RWPE2 (cell line): Measurements from ENCODE around the gene NXPE1.

Experiments used
- ATAC-seq: fragments of 200-7000 bp; cut with Tn5 transposase; 3 replicates; pipeline ENCODE4 v1.9.1; 2021; ENCODE audit warnings: low read depth
- DNase-seq: peaks from one replicate; pipeline ENCODE4 v3.0.0-alpha.2; 2020; ENCODE audit warnings: low spot score
- H3K27ac ChIP-seq: fragments of 450-650 bp; 2 replicates; pipeline ENCODE4 v1.5.1; 2017; ENCODE audit warnings: mild to moderate bottlenecking; ENCODE audit not compliant: poor library complexity, severe bottlenecking
- H3K27me3 ChIP-seq: fragments of 250-450 bp; sonication (Bioruptor Pico); 2 replicates; pipeline ENCODE4 v1.5.1; 2021; ENCODE audit warnings: mild to moderate bottlenecking, moderate library complexity; ENCODE audit not compliant: insufficient read depth, poor library complexity, severe bottlenecking
- H3K36me3 ChIP-seq: fragments of 250-450 bp; sonication (Bioruptor Pico); 2 replicates; pipeline ENCODE4 v1.5.1; 2020; ENCODE audit warnings: low read depth, mild to moderate bottlenecking, moderate library complexity
- H3K4me1 ChIP-seq: fragments of 250-450 bp; sonication (Bioruptor Pico); 2 replicates; pipeline ENCODE4 v1.5.1; 2021; ENCODE audit warnings: mild to moderate bottlenecking, moderate library complexity; ENCODE audit not compliant: insufficient read depth, poor library complexity, severe bottlenecking
- H3K4me3 ChIP-seq: fragments of 250-450 bp; sonication (Bioruptor Pico); 2 replicates; pipeline ENCODE4 v1.5.1; 2021; ENCODE audit warnings: mild to moderate bottlenecking, moderate library complexity; ENCODE audit not compliant: severe bottlenecking
- H3K9me3 ChIP-seq: fragments of 250-450 bp; sonication (Bioruptor Pico); 2 replicates; pipeline ENCODE4 v1.5.1; 2021; ENCODE audit warnings: mild to moderate bottlenecking, moderate library complexity; ENCODE audit not compliant: severe bottlenecking
- TF ChIP-seq, protein P1 (sequence below): fragments of 450-650 bp; IDR thresholded peaks from one replicate; pipeline ENCODE4 v1.5.1; 2017; ENCODE audit warnings: mild to moderate bottlenecking, moderate library complexity; ENCODE audit not compliant: poor library complexity, severe bottlenecking

Gene NXPE1

DNA sequence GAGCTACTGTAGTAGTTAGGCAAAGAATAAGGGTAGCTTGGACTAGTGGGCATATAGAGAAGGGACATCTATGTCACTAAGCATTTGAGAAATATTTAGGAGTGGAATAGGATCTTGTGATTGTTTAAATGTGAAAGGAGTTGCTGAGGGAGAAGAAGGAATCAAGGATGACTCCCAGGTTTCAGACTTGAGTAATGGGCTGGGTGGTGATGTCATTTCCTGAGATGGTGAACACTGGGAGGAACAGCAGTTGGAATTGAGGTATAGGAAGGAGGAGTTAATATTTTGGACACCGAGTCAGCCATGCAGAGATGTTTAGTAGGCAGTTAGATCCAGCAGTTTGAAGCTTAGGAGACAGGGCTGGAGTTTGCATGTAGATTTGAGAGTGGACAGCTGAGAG is 80.3 kb downstream of the NXPE1 start:
- no peak overlapping the region for H3K4me3 ChIP-seq
- peaks cover 5% of the 10 kb centered on the region for H3K4me1 ChIP-seq
- DNase-seq (no peak), ATAC-seq (no peak; the same call in 2 of the 3 replicates)
- TF ChIP-seq, protein P1, sequence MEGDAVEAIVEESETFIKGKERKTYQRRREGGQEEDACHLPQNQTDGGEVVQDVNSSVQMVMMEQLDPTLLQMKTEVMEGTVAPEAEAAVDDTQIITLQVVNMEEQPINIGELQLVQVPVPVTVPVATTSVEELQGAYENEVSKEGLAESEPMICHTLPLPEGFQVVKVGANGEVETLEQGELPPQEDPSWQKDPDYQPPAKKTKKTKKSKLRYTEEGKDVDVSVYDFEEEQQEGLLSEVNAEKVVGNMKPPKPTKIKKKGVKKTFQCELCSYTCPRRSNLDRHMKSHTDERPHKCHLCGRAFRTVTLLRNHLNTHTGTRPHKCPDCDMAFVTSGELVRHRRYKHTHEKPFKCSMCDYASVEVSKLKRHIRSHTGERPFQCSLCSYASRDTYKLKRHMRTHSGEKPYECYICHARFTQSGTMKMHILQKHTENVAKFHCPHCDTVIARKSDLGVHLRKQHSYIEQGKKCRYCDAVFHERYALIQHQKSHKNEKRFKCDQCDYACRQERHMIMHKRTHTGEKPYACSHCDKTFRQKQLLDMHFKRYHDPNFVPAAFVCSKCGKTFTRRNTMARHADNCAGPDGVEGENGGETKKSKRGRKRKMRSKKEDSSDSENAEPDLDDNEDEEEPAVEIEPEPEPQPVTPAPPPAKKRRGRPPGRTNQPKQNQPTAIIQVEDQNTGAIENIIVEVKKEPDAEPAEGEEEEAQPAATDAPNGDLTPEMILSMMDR: no peak
- no peaks in the 10 kb centered on the region for H3K9me3 ChIP-seq
- H3K27me3 ChIP-seq: no peaks in the 10 kb centered on the region
- H3K27ac ChIP-seq: no peak overlapping the region
- no peaks in the 10 kb centered on the region for H3K36me3 ChIP-seq

- no peak for DNase-seq
- ATAC-seq: peak; percentile 66; the same call in 2 of the 3 replicates
- H3K27me3 ChIP-seq: no peaks in the 10 kb centered on the region
- H3K27ac ChIP-seq: no peak overlapping the region
- no peaks in the 10 kb centered on the region for H3K9me3 ChIP-seq
- TF ChIP-seq, protein P1: peak; percentile 32
- H3K4me1 ChIP-seq: peaks cover 5% of the 10 kb centered on the region
- no peak overlapping the region for H3K4me3 ChIP-seq
- H3K36me3 ChIP-seq: no peaks in the 10 kb centered on the region
These were observed 80.9 kb downstream of the NXPE1 start for GRCh38 chr11:114478768-114479167.

- no peaks in the 10 kb centered on the region for H3K9me3 ChIP-seq
- DNase-seq (no peak), ATAC-seq (no peak)
- no peak overlapping the region for H3K27ac ChIP-seq
- no peaks in the 10 kb centered on the region for H3K27me3 ChIP-seq
- no peaks in the 10 kb centered on the region for H3K36me3 ChIP-seq
- peaks cover 5% of the 10 kb centered on the region for H3K4me1 ChIP-seq
- no peak overlapping the region for H3K4me3 ChIP-seq
- TF ChIP-seq, protein P1: no peak
These were observed 81.7 kb downstream of the NXPE1 start for GRCh38 chr11:114478001-114478410.

DNA sequence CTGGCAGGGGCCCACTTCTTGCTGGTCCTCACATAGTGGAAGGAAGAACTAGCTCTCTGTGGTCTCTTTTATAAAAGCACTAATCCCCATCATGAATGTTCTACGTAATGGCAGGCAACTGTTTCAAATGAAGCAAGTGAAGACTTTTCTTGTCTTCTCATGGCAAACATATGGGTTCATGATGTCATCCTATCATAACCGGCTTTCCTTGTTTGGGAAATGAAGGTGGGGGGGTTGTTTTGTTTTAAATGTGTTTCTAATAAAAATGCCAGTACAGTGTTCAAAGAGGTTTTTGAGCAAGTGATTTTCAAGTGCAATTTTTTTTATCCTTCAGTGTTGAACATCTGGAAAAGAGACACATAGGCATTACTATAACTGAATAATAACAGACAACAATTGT is 87.0 kb downstream of the NXPE1 start:
- Histone ChIP-seq H3K27me3 (no peaks in the 10 kb centered on the region), H3K36me3 (no peaks in the 10 kb centered on the region), H3K4me1 (no peaks in the 10 kb centered on the region), H3K27ac (no peak overlapping the region), H3K4me3 (no peak overlapping the region), H3K9me3 (no peaks in the 10 kb centered on the region)
- DNase-seq (no peak), ATAC-seq (no peak)
- TF ChIP-seq, protein P1: no peak
